Measurements from ENCODE around the gene MAN1C1.
"Not testable (repeated sequence)": the region's sequence is repeated elsewhere in the genome, so short reads cannot be mapped to it uniquely, and the experiment has no call there.

GRCh38 chr1:25636141-25636540, 19.6 kb downstream of the MAN1C1 start:
- not testable (repeated sequence) for TF ChIP-seq RAD21 (conservative IDR thresholded peaks at IDR 0.05); MXI1 (conservative IDR thresholded peaks at IDR 0.05; ENCODE audit: poor library complexity, severe bottlenecking); EP300 (conservative IDR thresholded peaks at IDR 0.05; ENCODE audit: poor library complexity, severe bottlenecking); POLR2AphosphoS5 (IDR thresholded peaks at IDR 0.05); TAF1 (IDR thresholded peaks at IDR 0.05; ENCODE audit: low read depth)
- TF ChIP-seq, protein P1, sequence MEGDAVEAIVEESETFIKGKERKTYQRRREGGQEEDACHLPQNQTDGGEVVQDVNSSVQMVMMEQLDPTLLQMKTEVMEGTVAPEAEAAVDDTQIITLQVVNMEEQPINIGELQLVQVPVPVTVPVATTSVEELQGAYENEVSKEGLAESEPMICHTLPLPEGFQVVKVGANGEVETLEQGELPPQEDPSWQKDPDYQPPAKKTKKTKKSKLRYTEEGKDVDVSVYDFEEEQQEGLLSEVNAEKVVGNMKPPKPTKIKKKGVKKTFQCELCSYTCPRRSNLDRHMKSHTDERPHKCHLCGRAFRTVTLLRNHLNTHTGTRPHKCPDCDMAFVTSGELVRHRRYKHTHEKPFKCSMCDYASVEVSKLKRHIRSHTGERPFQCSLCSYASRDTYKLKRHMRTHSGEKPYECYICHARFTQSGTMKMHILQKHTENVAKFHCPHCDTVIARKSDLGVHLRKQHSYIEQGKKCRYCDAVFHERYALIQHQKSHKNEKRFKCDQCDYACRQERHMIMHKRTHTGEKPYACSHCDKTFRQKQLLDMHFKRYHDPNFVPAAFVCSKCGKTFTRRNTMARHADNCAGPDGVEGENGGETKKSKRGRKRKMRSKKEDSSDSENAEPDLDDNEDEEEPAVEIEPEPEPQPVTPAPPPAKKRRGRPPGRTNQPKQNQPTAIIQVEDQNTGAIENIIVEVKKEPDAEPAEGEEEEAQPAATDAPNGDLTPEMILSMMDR (IDR thresholded peaks at IDR 0.05; ENCODE audit: poor library complexity, severe bottlenecking), result not testable (repeated sequence)
